Panc1 (cell line): ENCODE measurements around the gene GALNT14. TPM values are rescaled to one million over a fixed set of nuclear protein-coding genes. Genes with fewer than 3 reads are reported as not detected.
A peak's percentile ranks its signal among the peaks of the same experiment; 100 is the strongest.

Source experiments
- ATAC-seq: fragments of 200-7000 bp; cut with Tn5 transposase; 2 replicates; pipeline ENCODE4 v1.9.1; 2020; ENCODE audit warnings: mild to moderate bottlenecking, moderate library complexity
- Bru-seq: library from RNA; stranded (reverse); fragments of 400-500 nt; gene quantifications from one replicate; lab custom pipeline; 2021; lab: Mats Ljungman, UMichigan
- BruChase-seq, 2 experiments: library from RNA; stranded (reverse); fragments of 400-500 nt; gene quantifications; one replicate each; lab custom pipeline; 2021; lab: Mats Ljungman, UMichigan
- BruUV-seq: library from RNA; stranded (reverse); fragments of 400-500 nt; replicated peaks from 2 replicates; lab custom pipeline; 2021; lab: Mats Ljungman, UMichigan
- CTCF ChIA-PET: fragments of 300-600 bp; sonication (Branson Sonifier 250); formaldehyde crosslinking; loops from one replicate; lab custom pipeline; 2022; ENCODE audit warnings: antibody characterized with exemption; lab: Charles Lee
- POLR2A ChIA-PET: fragments of 300-600 bp; sonication (Branson Sonifier 250); formaldehyde crosslinking; loops from one replicate; lab custom pipeline; 2022; ENCODE audit warnings: antibody characterized with exemption; lab: Charles Lee
- DNase-seq: peaks from one replicate; pipeline ENCODE4 v3.0.0-alpha.2; 2010; ENCODE audit warnings: low read depth, low spot score
- H3K27ac ChIP-seq: 2 replicates; pipeline ENCODE4 v1.5.1; 2011; ENCODE audit warnings: mild to moderate bottlenecking, low read length, inconsistent platforms
- H3K27me3 ChIP-seq: fragments of 200-500 bp; sonication (Bioruptor generic); 2 replicates; pipeline ENCODE4 v1.6.0; 2014; ENCODE audit warnings: low read length, inconsistent platforms; ENCODE audit not compliant: control insufficient read depth, insufficient read depth
- H3K36me3 ChIP-seq: fragments of 200-500 bp; sonication (Bioruptor generic); 2 replicates; pipeline ENCODE4 v1.5.1; 2014; ENCODE audit warnings: inconsistent platforms, mild to moderate bottlenecking, low read length, moderate library complexity; ENCODE audit not compliant: control insufficient read depth, insufficient read depth
- H3K4me1 ChIP-seq: 2 replicates; pipeline ENCODE4 v1.5.1; 2011; ENCODE audit warnings: inconsistent platforms, mild to moderate bottlenecking, low read length, moderate library complexity; ENCODE audit not compliant: control insufficient read depth, insufficient read depth
- H3K4me3 ChIP-seq, 2 experiments: 2 replicates each; pipeline ENCODE4 v1.5.1; 2011 to 2012; ENCODE audit warnings: low read depth in 2 of 2, low read length in 2 of 2, mild to moderate bottlenecking in 2 of 2, inconsistent platforms in 1 of 2, moderate library complexity in 1 of 2
- H3K9me3 ChIP-seq: fragments of 200-500 bp; sonication (Bioruptor generic); 2 replicates; pipeline ENCODE4 v1.5.1; 2014; ENCODE audit warnings: low read depth, mild to moderate bottlenecking, inconsistent platforms, low read length, moderate library complexity; ENCODE audit not compliant: control insufficient read depth, insufficient read depth
- POLR2AphosphoS5 ChIP-seq: IDR thresholded peaks from 2 replicates; pipeline ENCODE4 v1.6.1; 2012; ENCODE audit warnings: mild to moderate bottlenecking, low read depth, low read length, moderate library complexity
- SIN3A ChIP-seq: IDR thresholded peaks from 2 replicates; pipeline ENCODE4 v1.6.1; 2012; ENCODE audit warnings: low read depth, mild to moderate bottlenecking, low read length, moderate library complexity, borderline replicate concordance; ENCODE audit not compliant: insufficient read depth
- TCF7L2 ChIP-seq: IDR thresholded peaks from 2 replicates; pipeline ENCODE4 v1.6.1; 2011; ENCODE audit warnings: mild to moderate bottlenecking, low read depth, low read length, inconsistent platforms
- in situ Hi-C: cut with HindIII; loops from 2 replicates; pipeline ENCODE4 v1.10.0; 2016; ENCODE audit warnings: low sequenced_read_pairs, low pct_unique_long_range_greater_than_20kb
- intact Hi-C: fragments of 100-400 bp; cut with micrococcal nuclease; formaldehyde crosslinking; loops from one replicate; pipeline ENCODE4 v1.10.0; 2022; ENCODE audit not compliant: unreplicated experiment
- long read RNA-seq: library from polyadenylated mRNA; unstranded; transcript quantifications from one replicate; pipeline ENCODE4 v2.0.0, GENCODE V29; 2021; ENCODE audit not compliant: unreplicated experiment
- polyA plus RNA-seq: library from polyadenylated mRNA; unstranded; fragments of >200 nt; gene quantifications from one replicate; pipeline ENCODE4 v1.2.1, GENCODE V29; 2012; ENCODE audit warnings: missing spikeins; ENCODE audit not compliant: insufficient read length
- total RNA-seq: library from RNA; stranded (reverse); gene quantifications from one replicate; pipeline ENCODE4 v1.2.1, GENCODE V29; 2021; ENCODE audit not compliant: unreplicated experiment
- TF ChIP-seq, protein P1 (sequence below): fragments of 450-650 bp; IDR thresholded peaks from 2 replicates; pipeline ENCODE4 v1.5.1; 2017; ENCODE audit warnings: mild to moderate bottlenecking
- TF ChIP-seq, protein P2 (sequence below), 2 experiments: IDR thresholded peaks; 2 replicates each; pipeline ENCODE4 v1.6.1; 2011 to 2012; ENCODE audit warnings: low read depth in 2 of 2, control low read depth in 1 of 2, low read length in 1 of 2, mild to moderate bottlenecking in 1 of 2, moderate library complexity in 1 of 2; ENCODE audit not compliant: insufficient read depth in 1 of 2

Gene GALNT14, protein sequence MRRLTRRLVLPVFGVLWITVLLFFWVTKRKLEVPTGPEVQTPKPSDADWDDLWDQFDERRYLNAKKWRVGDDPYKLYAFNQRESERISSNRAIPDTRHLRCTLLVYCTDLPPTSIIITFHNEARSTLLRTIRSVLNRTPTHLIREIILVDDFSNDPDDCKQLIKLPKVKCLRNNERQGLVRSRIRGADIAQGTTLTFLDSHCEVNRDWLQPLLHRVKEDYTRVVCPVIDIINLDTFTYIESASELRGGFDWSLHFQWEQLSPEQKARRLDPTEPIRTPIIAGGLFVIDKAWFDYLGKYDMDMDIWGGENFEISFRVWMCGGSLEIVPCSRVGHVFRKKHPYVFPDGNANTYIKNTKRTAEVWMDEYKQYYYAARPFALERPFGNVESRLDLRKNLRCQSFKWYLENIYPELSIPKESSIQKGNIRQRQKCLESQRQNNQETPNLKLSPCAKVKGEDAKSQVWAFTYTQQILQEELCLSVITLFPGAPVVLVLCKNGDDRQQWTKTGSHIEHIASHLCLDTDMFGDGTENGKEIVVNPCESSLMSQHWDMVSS
- total RNA-seq (0.67 TPM), Bru-seq, nascent RNA (percentile 16 among the genes with signal in this experiment), BruChase-seq, experiment 1, labeled RNA remaining after a 2-hour chase (percentile 16 among the genes with signal in this experiment), BruChase-seq, experiment 2, labeled RNA remaining after a 6-hour chase (percentile 15 among the genes with signal in this experiment)
- polyA plus RNA-seq: not detected
- long read RNA-seq, partial matches to known transcripts: 0 of 1 reads
- long read RNA-seq, other reads (novel, unspliced or antisense): 0 of 1 reads

DNA sequence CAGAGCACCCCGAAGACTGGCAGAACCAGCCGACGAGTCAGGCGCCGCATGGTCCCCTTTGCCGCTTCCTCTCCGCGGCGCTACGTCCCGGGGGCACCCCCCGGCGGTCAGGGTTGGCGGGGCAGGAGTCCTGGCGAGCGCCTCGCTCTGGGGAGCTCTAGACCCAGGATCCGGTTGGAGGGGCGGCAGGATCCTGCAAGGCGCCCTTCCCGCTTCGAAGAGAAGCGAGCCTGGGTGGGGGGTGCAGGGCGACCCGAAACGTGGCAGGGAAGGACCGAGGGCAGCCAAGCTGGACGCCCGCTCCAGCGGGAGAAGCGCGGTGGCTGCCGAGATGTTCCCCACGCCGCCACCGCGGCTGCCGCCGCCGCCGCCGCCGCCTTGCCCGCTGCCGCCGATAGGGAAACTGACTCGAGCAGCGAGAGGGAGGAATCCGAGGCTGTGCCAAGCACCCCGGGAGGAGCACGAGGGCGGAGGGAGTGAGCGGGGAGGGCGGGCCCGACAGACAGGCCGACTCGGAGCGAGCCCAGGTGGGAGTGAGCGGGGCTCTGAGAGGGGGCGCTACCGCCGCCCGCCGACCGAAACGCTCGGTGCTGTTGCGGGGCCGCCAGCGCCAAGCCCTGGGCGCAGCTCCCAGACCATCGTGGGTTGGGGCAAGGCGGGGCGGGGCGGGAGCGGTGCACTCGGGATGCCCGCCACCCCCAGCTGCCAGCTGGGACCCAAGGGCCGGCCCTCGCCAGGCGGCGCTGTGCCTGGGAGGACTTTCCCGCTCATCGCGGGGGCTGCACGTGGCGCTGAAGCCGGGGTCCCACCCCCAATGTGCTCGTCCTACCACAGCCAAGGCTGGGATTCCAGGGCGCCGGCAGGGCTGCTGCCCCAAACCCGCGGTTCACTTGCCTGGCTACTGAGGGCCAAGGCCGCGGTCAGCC is at the start of gene GALNT14:
GALNT14 (minus strand) TSS at position 404 of the 926 bp plus-strand sequence; CDS start at position 50, 354 bp downstream.
- peaks cover 37% of the 10 kb centered on the region for H3K27me3 ChIP-seq
- no peak within 1 kb of the TSS for H3K27ac ChIP-seq
- DNase-seq (no peak), ATAC-seq (peak; percentile 86)
- in situ Hi-C loops: no loop called here
- H3K36me3 ChIP-seq: no peaks in the 10 kb centered on the region
- no TSS peak for BruUV-seq
- ChIA-PET POLR2A (no interaction called here), CTCF (interaction anchor here (0.8 to 1.5 kb wide), 3 partner anchors 32 to 427 kb away, joined by 3 read pairs; no protein-coding TSS in a partner anchor)
- no peaks in the 10 kb centered on the region; the same call in 1 of the 2 replicates for H3K4me1 ChIP-seq
- TF ChIP-seq, protein P1, sequence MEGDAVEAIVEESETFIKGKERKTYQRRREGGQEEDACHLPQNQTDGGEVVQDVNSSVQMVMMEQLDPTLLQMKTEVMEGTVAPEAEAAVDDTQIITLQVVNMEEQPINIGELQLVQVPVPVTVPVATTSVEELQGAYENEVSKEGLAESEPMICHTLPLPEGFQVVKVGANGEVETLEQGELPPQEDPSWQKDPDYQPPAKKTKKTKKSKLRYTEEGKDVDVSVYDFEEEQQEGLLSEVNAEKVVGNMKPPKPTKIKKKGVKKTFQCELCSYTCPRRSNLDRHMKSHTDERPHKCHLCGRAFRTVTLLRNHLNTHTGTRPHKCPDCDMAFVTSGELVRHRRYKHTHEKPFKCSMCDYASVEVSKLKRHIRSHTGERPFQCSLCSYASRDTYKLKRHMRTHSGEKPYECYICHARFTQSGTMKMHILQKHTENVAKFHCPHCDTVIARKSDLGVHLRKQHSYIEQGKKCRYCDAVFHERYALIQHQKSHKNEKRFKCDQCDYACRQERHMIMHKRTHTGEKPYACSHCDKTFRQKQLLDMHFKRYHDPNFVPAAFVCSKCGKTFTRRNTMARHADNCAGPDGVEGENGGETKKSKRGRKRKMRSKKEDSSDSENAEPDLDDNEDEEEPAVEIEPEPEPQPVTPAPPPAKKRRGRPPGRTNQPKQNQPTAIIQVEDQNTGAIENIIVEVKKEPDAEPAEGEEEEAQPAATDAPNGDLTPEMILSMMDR: peak; percentile 74
- no peak for TF ChIP-seq POLR2AphosphoS5
- TF ChIP-seq, protein P2, sequence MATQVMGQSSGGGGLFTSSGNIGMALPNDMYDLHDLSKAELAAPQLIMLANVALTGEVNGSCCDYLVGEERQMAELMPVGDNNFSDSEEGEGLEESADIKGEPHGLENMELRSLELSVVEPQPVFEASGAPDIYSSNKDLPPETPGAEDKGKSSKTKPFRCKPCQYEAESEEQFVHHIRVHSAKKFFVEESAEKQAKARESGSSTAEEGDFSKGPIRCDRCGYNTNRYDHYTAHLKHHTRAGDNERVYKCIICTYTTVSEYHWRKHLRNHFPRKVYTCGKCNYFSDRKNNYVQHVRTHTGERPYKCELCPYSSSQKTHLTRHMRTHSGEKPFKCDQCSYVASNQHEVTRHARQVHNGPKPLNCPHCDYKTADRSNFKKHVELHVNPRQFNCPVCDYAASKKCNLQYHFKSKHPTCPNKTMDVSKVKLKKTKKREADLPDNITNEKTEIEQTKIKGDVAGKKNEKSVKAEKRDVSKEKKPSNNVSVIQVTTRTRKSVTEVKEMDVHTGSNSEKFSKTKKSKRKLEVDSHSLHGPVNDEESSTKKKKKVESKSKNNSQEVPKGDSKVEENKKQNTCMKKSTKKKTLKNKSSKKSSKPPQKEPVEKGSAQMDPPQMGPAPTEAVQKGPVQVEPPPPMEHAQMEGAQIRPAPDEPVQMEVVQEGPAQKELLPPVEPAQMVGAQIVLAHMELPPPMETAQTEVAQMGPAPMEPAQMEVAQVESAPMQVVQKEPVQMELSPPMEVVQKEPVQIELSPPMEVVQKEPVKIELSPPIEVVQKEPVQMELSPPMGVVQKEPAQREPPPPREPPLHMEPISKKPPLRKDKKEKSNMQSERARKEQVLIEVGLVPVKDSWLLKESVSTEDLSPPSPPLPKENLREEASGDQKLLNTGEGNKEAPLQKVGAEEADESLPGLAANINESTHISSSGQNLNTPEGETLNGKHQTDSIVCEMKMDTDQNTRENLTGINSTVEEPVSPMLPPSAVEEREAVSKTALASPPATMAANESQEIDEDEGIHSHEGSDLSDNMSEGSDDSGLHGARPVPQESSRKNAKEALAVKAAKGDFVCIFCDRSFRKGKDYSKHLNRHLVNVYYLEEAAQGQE (IDR thresholded peaks at IDR 0.05; ENCODE audit: insufficient read depth in 1 of 2, low read depth in 2 of 2, low read length in 1 of 2): no peak
- TF ChIP-seq SIN3A: no peak
- TF ChIP-seq TCF7L2: no peak
- peak within 1 kb of the TSS; percentile 36 to 47 for H3K4me3 ChIP-seq
- H3K9me3 ChIP-seq: no peaks in the 10 kb centered on the region
- intact Hi-C loops: no loop called here

DNA sequence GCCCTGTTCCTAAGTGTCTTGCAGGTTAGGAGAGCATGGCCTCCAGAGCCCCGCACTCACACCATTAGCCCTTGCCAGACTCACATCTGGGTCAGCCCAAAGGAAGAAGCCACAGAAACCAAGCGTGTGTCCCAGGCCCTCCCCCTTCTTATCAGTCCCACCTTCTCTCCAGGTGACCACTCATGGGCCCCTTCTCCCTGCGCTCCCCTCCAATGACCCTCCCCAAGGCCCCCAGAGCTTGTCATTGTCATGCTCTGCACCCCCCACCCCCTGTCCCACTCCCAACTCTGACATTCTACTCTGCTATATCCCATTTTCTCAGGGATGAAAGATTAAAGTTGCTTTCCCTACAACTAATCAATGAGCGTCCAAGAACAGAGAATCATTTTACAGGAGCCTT is 48.9 kb upstream of the GALNT14 start:
- no peak overlapping the region for H3K4me3 ChIP-seq
- TF ChIP-seq SIN3A (no peak), TCF7L2 (no peak), POLR2AphosphoS5 (no peak)
- TF ChIP-seq, protein P2 (IDR thresholded peaks at IDR 0.05; ENCODE audit: insufficient read depth in 1 of 2, low read depth in 2 of 2, low read length in 1 of 2): no peak
- TF ChIP-seq, protein P1: no peak
- H3K4me1 ChIP-seq: no peaks in the 10 kb centered on the region
- DNase-seq: no peak
- H3K27ac ChIP-seq: no peak overlapping the region
- intact Hi-C loops: no loop called here
- ChIA-PET POLR2A (no interaction called here), CTCF (no interaction called here)
- H3K27me3 ChIP-seq: peaks cover 9% of the 10 kb centered on the region
- H3K9me3 ChIP-seq: no peaks in the 10 kb centered on the region
- BruUV-seq: no TSS peak
- ATAC-seq: no peak
- in situ Hi-C loops: no loop called here
- H3K36me3 ChIP-seq: no peaks in the 10 kb centered on the region
